Activated CD8-positive, alpha-beta memory T cell treated with anti-CD3 and anti-CD28 coated beads for 36 hours (primary cell): Measurements from ENCODE around the gene R3HDM4. TPM values are rescaled to one million over a fixed set of nuclear protein-coding genes. Genes with fewer than 3 reads are reported as not detected.
"Not testable (repeated sequence)": the region's sequence is repeated elsewhere in the genome, so short reads cannot be mapped to it uniquely, and the experiment has no call there.

Experiments used
- CTCF ChIA-PET: fragments of 350-600 bp; sonication (Branson Sonifier 250); formaldehyde crosslinking; loops from one replicate; lab custom pipeline; 2021; ENCODE audit warnings: antibody characterized with exemption; lab: Charles Lee
- POLR2A ChIA-PET: fragments of 350-600 bp; sonication (Branson Sonifier 250); formaldehyde crosslinking; loops from one replicate; lab custom pipeline; 2021; ENCODE audit warnings: antibody characterized with exemption; lab: Charles Lee
- total RNA-seq, 2 experiments: library from RNA; stranded (reverse); gene quantifications; one replicate each; pipeline ENCODE4 v1.2.3, GENCODE V29; 2021

Gene R3HDM4
- total RNA-seq, result 10 to 100 TPM; 55.8 to 56.9 TPM

DNA sequence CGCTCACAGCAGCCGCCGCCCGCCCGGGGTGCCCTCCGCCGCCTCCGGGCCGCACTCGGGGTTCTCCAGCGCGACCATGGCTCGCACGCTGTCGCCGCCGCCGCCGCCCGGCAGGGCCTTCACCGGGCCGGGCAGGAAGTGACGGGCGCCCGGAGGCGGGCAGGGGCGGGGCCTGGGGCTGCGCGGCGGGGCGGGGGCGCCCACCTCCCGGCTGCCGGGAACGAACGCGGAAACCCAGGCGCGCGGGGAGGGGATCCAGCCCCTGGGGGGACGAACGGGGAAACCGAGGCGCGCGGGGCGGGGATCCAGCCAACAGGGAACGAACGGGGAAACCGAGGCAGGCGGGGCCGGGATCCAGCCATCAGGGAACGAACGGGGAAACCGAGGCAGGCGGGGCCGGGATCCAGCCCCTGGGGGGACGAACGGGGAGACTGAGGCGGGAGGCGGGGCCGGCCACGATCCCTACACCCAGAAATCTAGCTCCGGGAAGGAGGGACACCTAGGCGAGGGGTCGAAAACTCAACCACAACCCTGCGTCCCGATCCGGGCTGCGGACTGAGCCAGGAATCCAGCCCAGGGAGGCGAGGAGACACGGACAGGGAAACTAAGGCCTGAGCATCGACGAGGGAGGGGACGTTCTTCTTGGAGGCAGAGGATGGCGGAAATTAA, at the start of gene R3HDM4:
Gene R3HDM4 (minus strand): TSS at position 140 of the 669 bp plus-strand sequence. CDS start 62 bp downstream, at position 78.
- ChIA-PET POLR2A (interaction anchor here (0.7 kb wide), 2 partner anchors 114 to 182 kb away, joined by 3 to 5 read pairs; no protein-coding TSS in a partner anchor), CTCF (no interaction called here)

DNA sequence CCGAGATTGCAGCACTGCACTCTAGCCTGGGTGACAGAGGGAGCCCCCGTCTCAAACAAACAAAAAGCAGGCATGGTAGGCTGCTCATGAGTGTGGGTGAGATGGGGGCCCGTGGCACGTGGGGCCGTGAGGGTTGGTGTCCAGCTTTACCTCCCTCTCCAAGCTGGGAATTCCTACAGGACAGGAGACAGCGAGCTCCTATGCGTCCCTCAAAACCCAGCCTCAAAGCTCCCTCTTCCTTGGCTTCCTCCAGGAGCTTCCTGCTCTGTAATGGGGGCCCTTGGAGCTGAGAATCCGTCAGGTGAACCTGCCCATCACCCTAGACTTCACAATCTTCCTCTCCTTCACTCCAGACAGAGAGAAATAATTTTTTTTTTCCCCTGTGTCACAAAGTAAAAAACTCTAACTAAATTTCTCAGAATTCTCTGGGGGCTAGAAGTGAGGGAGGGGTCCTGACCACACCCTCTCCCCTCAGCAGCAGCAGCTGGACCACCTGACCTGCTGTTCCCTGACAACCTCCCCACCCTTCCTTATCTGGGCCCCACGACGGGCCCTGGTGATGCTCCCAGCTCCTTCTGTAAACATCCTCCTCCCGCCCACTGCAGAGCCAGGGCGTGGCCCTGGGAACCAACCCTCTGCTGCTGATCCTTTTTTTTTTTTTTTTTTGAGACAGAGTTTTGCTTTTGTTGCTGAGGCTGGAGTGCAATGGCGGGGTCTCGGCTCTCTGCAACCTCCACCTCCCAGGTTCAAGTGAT, 49.0 kb upstream of the R3HDM4 start:
- POLR2A ChIA-PET, result interaction anchor here (0.6 kb wide), 1 partner anchor 14 kb away, joined by 5 read pairs; no protein-coding TSS in a partner anchor
- CTCF ChIA-PET, result no interaction called here

DNA sequence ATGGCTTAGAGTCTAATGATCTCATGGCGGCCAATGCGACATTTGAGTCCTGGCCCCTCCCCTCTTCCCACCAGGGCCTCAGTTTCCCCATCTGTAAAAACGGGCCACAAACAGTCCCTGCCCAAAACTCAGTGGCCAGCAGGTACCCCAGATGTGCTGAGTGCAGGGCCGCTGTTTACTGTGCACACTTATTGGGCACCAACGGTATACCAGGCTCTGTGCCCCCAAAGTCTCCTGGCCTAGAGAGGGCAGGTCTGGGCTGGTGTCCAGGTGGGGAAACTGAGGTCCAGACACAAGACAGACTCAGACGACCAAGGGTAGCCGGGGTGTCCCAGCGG, 47.6 kb upstream of the R3HDM4 start:
- ChIA-PET POLR2A (no interaction called here), CTCF (no interaction called here)

DNA sequence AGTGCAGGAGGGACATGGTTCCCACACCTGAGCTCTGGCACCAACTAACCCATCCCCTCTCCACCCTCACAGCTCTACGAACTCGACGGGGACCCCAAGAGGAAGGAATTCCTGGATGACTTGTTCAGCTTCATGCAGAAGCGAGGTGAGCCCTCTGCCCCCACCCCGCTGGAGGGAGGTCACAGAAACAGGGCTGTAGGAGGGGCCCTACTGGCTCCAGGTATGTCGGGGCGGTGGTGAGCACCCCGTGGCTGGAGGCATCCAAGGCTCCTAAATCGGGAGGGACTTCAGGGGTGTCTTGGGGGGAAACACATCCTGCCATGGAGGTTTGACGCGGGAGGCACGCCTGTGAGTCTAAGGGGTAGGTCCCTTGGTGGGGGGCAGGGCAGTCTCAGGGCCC, 47.0 kb upstream of the R3HDM4 start:
- POLR2A ChIA-PET, result no interaction called here
- CTCF ChIA-PET, result no interaction called here

DNA sequence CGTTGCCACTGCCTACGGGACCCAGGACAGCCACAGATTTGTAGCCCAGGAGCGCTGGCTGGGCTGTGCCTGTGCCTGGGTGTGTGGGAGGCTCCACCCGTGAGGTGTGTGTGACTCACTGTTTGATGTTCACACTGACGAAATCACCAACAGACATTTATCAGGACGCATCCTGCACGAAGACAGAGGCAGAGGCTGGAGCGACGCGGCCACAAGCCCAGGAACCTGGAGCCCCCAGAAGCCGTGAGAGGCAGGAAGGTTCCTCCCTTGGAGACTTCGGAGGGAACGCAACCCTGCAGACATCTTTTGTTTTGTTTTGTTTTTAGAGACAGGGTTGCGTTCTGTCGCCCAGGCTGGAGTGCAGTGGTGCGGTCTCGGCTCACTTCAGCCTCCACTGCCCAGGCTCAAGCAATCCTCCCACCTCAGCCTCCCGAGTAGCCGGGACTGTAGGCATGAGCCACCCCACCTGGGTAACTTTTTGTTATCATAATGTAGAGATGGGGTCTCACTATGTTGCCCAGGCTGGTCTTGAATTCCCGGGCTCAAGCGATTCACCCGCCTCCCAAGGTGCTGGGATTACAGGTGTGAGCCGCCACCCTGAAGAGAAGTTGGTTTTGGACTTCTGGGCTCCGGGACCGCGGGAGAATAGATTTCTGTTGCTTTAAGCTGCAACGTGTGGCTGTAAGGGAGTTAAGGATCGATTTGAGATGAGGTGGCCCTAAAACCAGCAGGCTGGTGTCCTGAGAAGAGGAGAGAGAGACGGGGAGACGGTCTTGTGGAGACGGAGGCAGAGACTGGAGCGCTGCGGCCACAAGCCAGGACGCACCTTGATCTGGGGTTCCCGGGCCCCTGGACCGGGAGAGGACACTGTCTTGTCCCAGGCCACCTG, 46.2 kb upstream of the R3HDM4 start:
- ChIA-PET CTCF (no interaction called here), POLR2A (no interaction called here)

DNA sequence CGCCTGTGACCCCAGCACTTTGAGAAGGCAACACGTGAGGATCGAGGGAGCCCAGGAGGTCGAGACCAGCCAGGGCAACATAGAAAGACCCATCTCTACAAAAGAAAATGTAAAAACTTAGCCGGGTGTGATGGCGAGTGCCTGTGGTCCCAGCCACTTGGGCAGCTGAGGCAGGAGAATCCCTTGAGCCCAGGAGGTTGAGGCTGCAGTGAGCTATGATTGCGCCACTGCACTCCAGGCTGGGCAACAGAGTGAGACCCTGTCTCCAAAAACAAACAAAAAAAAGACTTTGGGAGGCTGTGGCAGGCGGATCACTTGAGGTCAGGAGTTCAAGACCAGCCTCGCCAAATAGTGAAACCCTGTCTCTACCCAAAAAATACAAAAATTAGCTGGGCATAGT, 44.6 kb upstream of the R3HDM4 start:
- CTCF ChIA-PET, result interaction anchor here (0.7 kb wide), 2 partner anchors 36 to 234 kb away, joined by 3 read pairs; no protein-coding TSS in a partner anchor
- POLR2A ChIA-PET, result not testable (repeated sequence)

DNA sequence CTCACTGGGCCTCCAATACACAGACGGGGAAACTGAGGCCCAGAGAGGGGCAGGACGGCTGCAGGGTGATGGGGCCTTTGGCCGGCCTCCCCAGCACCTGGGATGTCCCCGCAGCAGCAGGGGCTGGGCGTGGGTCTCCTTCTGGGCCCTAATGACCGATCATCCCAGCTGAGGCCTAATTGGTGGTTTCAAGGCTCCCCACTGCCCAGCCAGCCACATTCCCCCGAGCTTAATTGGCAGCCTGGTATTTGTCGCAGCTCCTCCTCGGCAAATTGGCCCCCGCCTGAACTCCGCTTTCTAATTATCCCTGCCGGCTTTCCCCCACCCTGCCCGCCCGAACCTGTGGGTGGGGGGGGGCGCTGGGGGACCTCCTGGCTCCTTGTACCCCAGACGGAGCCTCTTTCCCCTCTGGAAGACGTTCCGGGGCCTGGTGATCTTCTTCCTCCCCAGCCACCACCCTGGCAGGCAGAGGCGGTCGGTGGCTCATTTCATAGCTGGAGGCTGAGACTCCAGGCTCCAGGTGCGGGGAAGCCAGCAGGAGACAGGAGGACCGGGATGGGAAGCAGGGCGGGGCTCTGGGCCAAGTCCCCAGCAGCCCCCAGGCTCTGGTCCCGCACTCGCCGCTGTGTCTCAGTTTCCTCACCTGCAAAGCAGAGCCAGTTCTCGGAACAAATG, 43.9 kb upstream of the R3HDM4 start:
- CTCF ChIA-PET, result no interaction called here

DNA sequence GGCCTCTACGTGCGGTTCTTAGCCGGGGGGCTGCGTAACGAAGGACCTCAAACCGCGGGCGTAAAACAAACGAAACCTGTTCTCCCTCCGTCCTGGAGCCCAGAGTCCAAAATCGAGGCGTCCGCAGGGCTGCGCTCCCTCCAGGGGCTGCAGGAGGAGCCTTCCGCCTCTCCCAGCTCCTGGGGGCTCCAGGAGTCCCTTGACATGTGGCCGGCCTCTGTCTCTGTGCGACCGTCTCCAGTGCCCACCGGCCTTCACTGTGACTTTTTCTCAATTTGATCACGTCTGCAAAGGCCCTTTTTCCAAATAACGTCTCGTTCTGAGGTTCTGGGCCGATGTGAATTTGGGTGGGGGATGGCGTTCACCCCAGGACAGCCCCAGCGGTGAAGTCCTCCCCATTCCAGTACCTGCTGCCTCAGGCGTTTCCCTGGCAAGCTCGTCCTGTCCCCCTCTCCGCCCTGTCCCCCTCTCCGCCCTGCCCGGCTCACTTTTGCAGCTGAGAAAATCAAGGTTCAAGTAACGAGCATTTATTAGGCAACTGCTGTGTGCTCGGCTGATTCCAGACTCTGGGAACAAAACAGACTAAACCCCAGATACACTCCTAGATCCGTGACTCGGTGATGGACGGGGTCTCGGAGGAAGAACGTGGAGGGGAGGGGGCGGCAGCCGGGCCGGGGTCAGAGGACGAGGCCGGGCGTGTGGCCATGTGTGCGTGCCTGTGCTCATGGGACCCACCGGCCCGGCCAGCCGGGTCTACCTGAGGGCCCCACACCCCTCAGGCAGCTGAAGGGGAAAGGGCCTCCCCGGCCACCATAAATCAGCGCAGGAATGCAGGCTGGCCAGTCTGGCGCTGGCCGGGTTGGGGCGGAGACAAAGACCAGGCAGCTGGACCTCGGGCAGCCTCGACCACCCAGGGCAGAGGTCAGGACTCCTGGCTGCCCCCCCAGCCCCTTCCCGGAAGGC, 43.1 kb upstream of the R3HDM4 start:
- POLR2A ChIA-PET, result interaction anchor here (0.5 to 0.6 kb wide), 2 partner anchors 9 to 156 kb away, joined by 4 to 5 read pairs; no protein-coding TSS in a partner anchor
- CTCF ChIA-PET, result no interaction called here

More for the DNA sequence above, 43.9 kb upstream of the R3HDM4 start:
- POLR2A ChIA-PET, result interaction anchor here (0.5 kb wide), 1 partner anchor 9 kb away, joined by 4 read pairs; no protein-coding TSS in a partner anchor

DNA sequence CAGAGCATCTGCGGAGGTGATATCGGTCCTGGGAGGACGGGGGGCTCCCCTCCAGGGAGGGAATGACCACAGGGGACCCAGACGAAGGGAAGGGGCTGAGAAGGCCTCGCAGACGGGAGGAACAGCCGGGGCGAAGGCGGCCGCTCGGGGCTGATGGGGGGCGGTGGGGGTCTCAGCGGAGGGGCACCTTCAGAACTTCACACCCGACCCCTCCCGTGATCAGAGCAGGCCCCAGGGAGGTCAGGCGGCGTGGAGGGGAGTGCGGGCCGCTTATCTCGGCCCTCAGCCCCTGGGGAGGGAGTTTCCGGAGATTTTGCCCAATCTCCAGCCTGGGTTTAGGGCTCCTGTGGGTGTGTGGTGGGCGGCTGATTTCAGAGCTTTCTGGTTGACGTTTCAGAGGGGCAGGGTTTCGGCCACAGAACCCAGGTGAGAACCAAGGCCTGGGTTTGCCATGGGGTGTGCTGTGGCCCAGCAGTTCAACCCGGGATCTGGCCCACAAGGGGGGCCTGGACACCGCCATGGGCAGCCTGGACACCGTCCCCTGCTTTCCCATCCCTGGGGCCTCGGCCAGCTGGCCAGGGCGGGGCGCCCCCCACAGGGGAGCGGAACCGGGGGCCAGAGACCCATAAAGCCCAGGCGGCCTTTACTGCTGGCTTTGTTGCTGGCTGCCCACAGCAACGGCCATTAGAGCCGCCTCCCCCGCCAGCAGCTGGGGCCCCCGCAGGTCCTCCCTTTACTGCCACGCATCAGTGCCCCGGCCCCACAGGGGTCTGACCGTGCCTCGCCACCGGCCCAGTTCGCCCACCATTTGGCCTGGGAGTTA, 41.9 kb upstream of the R3HDM4 start:
- ChIA-PET POLR2A (interaction anchor here (0.6 kb wide), 1 partner anchor 154 kb away, joined by 5 read pairs; no protein-coding TSS in a partner anchor), CTCF (no interaction called here)

DNA sequence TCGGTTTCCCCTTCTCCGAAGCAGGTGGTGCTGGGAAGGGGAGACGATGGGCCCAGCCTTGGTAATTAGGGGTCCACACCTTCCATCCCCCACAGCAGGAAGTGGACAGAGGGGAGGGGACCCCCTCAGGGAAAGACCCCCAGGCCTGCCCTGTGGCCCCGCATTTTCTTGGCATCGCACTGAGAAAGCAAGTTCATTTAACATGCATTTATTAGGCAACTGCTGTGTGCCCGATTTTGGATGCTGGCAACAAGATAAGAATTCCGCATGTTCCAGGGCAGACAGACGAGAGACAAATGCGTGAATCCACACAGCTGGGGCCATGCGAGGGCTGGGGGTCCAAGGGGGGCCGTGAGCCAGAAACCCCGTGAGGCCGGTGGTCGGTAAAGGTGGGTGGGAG, 41.3 kb upstream of the R3HDM4 start:
- ChIA-PET POLR2A (no interaction called here), CTCF (no interaction called here)

DNA sequence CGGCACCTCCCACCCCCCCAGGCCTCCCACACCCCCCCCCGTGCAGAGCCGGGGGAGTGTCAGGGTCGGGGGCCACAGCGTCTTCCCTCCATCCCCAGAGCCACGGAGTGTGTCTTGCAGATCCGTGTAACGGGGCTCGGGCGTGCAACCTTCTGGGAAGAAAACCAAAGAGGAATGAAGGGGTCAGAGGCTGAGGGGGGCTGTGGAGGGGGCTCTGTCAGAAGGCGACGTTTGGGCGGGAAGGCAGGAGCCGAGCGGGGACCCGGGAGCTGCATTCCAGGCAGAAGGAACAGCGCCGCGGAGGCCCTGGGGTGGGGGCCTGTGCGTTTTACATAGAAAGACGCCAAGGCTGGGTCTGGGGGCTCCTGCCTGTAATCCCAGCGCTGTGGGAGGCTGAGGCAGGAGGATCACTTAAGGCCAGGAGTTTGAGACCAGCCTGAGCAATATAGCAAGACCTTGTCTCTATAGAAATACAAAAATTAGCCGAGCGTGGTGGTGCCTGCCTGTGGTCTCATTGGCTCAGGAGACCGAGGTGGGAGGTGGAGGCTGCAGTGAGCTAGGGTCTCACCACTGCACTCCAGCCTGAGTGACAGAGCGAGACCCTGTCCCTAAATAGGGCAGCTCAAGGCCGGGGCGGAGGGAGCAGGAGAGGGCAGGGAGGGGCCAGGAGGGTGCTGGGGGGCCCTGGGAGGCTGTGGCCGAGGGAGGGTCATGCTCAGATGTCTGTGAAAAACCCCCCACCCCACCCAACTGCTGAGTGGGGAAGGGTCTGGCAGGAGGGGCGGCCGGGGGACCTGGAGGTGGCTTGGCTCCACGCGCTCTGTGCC, 40.6 kb upstream of the R3HDM4 start:
- ChIA-PET CTCF (no interaction called here), POLR2A (no interaction called here)

DNA sequence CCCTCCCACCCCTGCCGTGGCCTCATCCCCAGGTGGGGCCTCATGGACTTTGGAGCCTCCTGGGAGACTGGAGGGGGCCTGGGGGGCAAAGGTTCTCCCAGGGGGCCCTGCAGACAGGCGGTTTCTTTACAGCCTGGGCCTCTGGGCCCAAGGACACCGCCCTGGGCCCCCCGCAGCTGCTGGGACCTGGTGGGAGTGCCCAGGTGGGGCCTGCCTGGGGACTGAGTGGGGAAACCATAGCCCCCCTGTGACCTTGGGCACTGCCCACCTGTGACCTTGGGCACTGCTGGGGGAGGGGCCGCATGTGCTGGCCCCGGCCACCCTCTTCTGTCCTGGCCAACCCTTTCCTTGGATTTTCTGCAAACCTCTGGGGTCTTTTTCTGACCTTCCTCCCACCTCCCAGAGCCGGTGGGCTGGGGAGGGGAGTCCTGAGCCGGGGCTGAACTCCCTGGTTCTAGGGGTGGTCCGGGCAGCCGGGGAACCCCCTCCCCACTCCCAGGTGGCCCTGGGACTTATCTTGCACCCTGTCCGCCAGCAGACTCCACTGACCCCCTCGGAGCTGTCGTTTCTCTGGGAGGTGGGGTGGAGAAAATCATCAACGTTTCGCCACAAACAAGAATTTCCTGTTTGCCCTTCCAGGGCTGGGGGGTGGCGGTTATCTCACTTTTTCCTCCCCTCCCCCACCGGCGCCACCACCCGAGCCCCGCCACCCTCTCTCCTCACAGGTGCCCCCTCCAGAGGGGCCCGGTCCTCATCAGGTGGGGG, 39.8 kb upstream of the R3HDM4 start:
- CTCF ChIA-PET, result interaction anchor here (0.7 kb wide), 1 partner anchor 32 kb away, joined by 3 read pairs; no protein-coding TSS in a partner anchor
- POLR2A ChIA-PET, result no interaction called here

DNA sequence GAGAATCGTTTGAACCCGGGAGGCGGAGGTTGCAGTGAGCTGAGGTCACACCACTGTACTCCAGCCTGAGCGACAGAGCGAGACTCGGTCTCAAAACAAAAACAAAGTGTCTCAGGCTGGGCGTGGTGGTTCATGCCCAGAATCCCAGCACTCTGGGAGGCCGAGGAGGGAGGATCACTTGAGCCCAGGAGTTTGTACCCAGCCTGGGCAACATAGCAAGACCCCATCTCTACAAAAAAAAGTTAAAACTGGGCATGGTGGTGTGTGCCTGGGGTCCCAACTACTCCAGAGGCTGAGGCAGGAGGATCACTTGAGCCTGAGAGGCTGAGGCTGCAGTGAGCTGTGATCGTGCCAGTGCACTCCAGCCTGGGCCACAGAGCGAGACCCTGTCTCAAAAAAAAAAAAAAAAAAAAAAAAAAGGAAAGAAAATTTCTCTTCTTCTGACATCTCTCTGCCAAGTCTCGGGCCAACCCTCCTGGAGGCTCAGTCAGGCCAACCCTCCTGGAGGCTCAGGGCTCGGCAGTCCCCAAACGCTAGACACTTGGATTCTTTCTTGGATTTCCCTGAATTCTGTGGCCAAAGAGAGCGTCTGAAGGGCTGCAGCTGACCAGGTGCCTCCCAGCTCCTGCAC, 39.1 kb upstream of the R3HDM4 start:
- CTCF ChIA-PET, result interaction anchor here (0.7 kb wide), 1 partner anchor 32 kb away, joined by 3 read pairs; no protein-coding TSS in a partner anchor

DNA sequence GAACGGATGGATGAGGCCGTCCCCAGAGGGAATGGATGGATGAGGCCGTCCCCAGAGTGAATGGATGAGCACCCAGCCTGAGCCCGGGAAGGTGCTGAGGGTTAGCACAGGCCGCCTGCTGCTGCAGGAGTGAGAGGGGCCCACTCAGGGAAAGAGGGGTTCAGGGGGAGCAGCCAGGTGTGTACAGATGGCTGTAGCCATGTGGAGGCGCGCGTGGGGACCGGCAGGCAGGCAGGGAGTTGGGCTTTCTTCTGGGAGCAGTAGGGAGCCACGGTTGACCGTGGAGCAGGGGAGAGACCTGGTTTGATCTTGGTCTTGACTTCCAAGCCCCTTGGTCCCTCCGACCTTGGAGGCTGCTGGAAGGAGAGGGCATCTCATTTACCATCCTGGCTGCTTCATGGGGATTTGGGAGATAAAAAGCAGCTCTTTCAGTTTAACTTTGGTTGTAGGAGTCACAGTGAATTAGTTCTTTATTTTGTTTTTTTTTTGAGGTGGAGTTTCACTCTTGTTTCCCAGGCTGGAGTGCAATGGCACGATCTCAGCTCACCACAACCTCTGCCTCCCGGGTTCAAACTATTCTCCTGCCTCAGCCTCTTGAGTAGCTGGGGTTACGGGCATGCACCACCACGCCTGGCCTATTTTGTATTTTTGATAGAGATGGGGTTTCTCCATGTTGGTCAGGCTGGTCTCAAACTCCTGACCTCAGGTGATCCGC, 37.5 kb upstream of the R3HDM4 start:
- POLR2A ChIA-PET, result no interaction called here
- CTCF ChIA-PET, result no interaction called here

More for the DNA sequence above, 39.1 kb upstream of the R3HDM4 start:
- POLR2A ChIA-PET, result no interaction called here
